Large intestine (tissue), 3 donors: ENCODE results near the gene ARHGEF3. TPM values are rescaled to one million over a fixed set of nuclear protein-coding genes. Genes with fewer than 3 reads are reported as not detected.
A peak's percentile ranks its signal among the peaks of the same experiment; 100 is the strongest.

ENCODE experiments used
- DNase-seq, 2 donors: peaks; one replicate each; pipeline versions ENCODE4 v3.0.0 to v3.0.0-alpha.2; 2013
- H3K27ac ChIP-seq: one replicate; pipeline ENCODE4 v1.5.1; 2013; ENCODE audit warnings: low read length
- H3K27me3 ChIP-seq: 2 replicates; pipeline ENCODE4 v1.6.1; 2013; ENCODE audit warnings: low read length; ENCODE audit not compliant: control insufficient read depth, insufficient read depth
- H3K36me3 ChIP-seq: 2 replicates; pipeline ENCODE4 v1.6.1; 2013; ENCODE audit warnings: low read length; ENCODE audit not compliant: control insufficient read depth, insufficient read depth
- H3K4me1 ChIP-seq: one replicate; pipeline ENCODE4 v1.6.1; 2013; ENCODE audit warnings: low read length; ENCODE audit not compliant: control insufficient read depth, insufficient read depth
- H3K4me3 ChIP-seq: one replicate; pipeline ENCODE4 v1.5.1; 2013; ENCODE audit warnings: low read length
- H3K9me3 ChIP-seq: one replicate; pipeline ENCODE4 v1.6.1; 2013; ENCODE audit warnings: mild to moderate bottlenecking, low read depth, low read length, moderate library complexity; ENCODE audit not compliant: control insufficient read depth
- WGBS: methylation state at CpG from one replicate; pipeline ENCODE4 v1.1.5; 2013; ENCODE audit warnings: low lambda C conversion rate; ENCODE audit not compliant: insufficient coverage; 5-methylcytosine and 5-hydroxymethylcytosine counted together
- polyA plus RNA-seq: library from polyadenylated mRNA; unstranded; fragments of 120-200 nt; gene quantifications from one replicate; pipeline ENCODE4 v1.2.1, GENCODE V29; 2013

Gene ARHGEF3
- polyA plus RNA-seq, 1 donor, result 9.2 TPM

GRCh38 chr3:56795097-56795828 is 6.5 kb downstream of the ARHGEF3 start:
- Histone ChIP-seq H3K4me1 (peaks cover 2% of the 10 kb centered on the region), H3K9me3 (no peaks in the 10 kb centered on the region), H3K27me3 (no peaks in the 10 kb centered on the region), H3K4me3 (no peak overlapping the region), H3K27ac (no peak overlapping the region), H3K36me3 (no peaks in the 10 kb centered on the region)
- DNase-seq, result no peak
- WGBS, result no CpG with 5 or more reads among the region's 7 CpGs

- Histone ChIP-seq H3K4me3 (no peak overlapping the region), H3K27me3 (no peaks in the 10 kb centered on the region), H3K9me3 (no peaks in the 10 kb centered on the region), H3K4me1 (no peaks in the 10 kb centered on the region), H3K36me3 (no peaks in the 10 kb centered on the region), H3K27ac (no peak overlapping the region)
- DNase-seq, result no peak
- 100% methylated on average over 1 of the region's 1 CpG for WGBS
Observed at GRCh38 chr3:56792193-56792592, 9.6 kb downstream of the ARHGEF3 start.

- Histone ChIP-seq H3K27me3 (no peaks in the 10 kb centered on the region), H3K27ac (no peak overlapping the region), H3K4me1 (no peaks in the 10 kb centered on the region), H3K4me3 (no peak overlapping the region), H3K9me3 (no peaks in the 10 kb centered on the region), H3K36me3 (no peaks in the 10 kb centered on the region)
- no CpG with 5 or more reads among the region's 6 CpGs for WGBS
- no peak for DNase-seq
Observed at GRCh38 chr3:56790016-56790821, 11.5 kb downstream of the ARHGEF3 start.

GRCh38 chr3:56789076-56789475 is 12.7 kb downstream of the ARHGEF3 start:
- Histone ChIP-seq H3K27ac (no peak overlapping the region), H3K27me3 (no peaks in the 10 kb centered on the region), H3K36me3 (no peaks in the 10 kb centered on the region), H3K4me1 (no peaks in the 10 kb centered on the region), H3K4me3 (no peak overlapping the region), H3K9me3 (no peaks in the 10 kb centered on the region)
- DNase-seq, result no peak
- WGBS, result 100% methylated on average over 1 of the region's 3 CpGs

GRCh38 chr3:56788521-56788920 is 13.2 kb downstream of the ARHGEF3 start:
- Histone ChIP-seq H3K36me3 (no peaks in the 10 kb centered on the region), H3K9me3 (no peaks in the 10 kb centered on the region), H3K27me3 (no peaks in the 10 kb centered on the region), H3K4me3 (no peak overlapping the region), H3K27ac (no peak overlapping the region), H3K4me1 (no peaks in the 10 kb centered on the region)
- DNase-seq, result no peak
- no CpG with 5 or more reads among the region's 2 CpGs for WGBS

- no peak overlapping the region for H3K4me3 ChIP-seq
- H3K4me1 ChIP-seq, result peaks cover 2% of the 10 kb centered on the region
- H3K9me3 ChIP-seq, result no peaks in the 10 kb centered on the region
- H3K27me3 ChIP-seq, result no peaks in the 10 kb centered on the region
- no CpG with 5 or more reads among the region's 6 CpGs for WGBS
- no peaks in the 10 kb centered on the region for H3K36me3 ChIP-seq
- H3K27ac ChIP-seq, result no peak overlapping the region
- DNase-seq, result no peak
Observed at GRCh38 chr3:56787784-56788256, 13.9 kb downstream of the ARHGEF3 start.

GRCh38 chr3:56787258-56787775 is 14.4 kb downstream of the ARHGEF3 start:
- H3K36me3 ChIP-seq, result no peaks in the 10 kb centered on the region
- no peaks in the 10 kb centered on the region for H3K9me3 ChIP-seq
- no peak for DNase-seq
- WGBS, result no CpG with 5 or more reads among the region's 9 CpGs
- H3K4me1 ChIP-seq, result peaks cover 4% of the 10 kb centered on the region
- no peaks in the 10 kb centered on the region for H3K27me3 ChIP-seq
- no peak overlapping the region for H3K4me3 ChIP-seq
- H3K27ac ChIP-seq, result no peak overlapping the region

GRCh38 chr3:56785499-56785898 is 16.2 kb downstream of the ARHGEF3 start:
- H3K4me3 ChIP-seq, result no peak overlapping the region
- no CpG with 5 or more reads among the region's 4 CpGs for WGBS
- H3K4me1 ChIP-seq, result peaks cover 4% of the 10 kb centered on the region
- DNase-seq, result no peak
- no peaks in the 10 kb centered on the region for H3K27me3 ChIP-seq
- no peaks in the 10 kb centered on the region for H3K36me3 ChIP-seq
- no peak overlapping the region for H3K27ac ChIP-seq
- H3K9me3 ChIP-seq, result no peaks in the 10 kb centered on the region

- H3K4me1 ChIP-seq, result peaks cover 4% of the 10 kb centered on the region
- WGBS, result no CpG with 5 or more reads among the region's 5 CpGs
- DNase-seq, result no peak
- no peak overlapping the region for H3K27ac ChIP-seq
- no peaks in the 10 kb centered on the region for H3K36me3 ChIP-seq
- H3K9me3 ChIP-seq, result no peaks in the 10 kb centered on the region
- no peaks in the 10 kb centered on the region for H3K27me3 ChIP-seq
- H3K4me3 ChIP-seq, result no peak overlapping the region
Observed at GRCh38 chr3:56784448-56785001, 17.2 kb downstream of the ARHGEF3 start.

- Histone ChIP-seq H3K4me1 (peaks cover 4% of the 10 kb centered on the region), H3K36me3 (no peaks in the 10 kb centered on the region), H3K27ac (no peak overlapping the region), H3K4me3 (no peak overlapping the region), H3K9me3 (no peaks in the 10 kb centered on the region), H3K27me3 (no peaks in the 10 kb centered on the region)
- 0% methylated on average over 1 of the region's 8 CpGs for whole genome bisulfite sequencing
- DNase-seq, result peak; percentile 38 to 47
Observed at GRCh38 chr3:56783644-56784447, 17.9 kb downstream of the ARHGEF3 start.
